Astrocyte (in vitro differentiated cells and primary cell): ENCODE data around the gene C5orf63. TPM values are rescaled to one million over a fixed set of nuclear protein-coding genes. Genes with fewer than 3 reads are reported as not detected.

Source experiments
- DNase-seq: peaks from one replicate; pipeline ENCODE4 v3.0.0-alpha.2; 2010; ENCODE audit warnings: low read depth
- FAIRE-seq: peaks from 2 replicates; lab custom pipeline; 2011; peaks lifted over from hg19 to GRCh38; lab: Jason Lieb, UNC
- H2AFZ ChIP-seq: 2 replicates; pipeline ENCODE4 v1.6.0; 2012; ENCODE audit warnings: low read depth, low read length, inconsistent platforms
- H3K27ac ChIP-seq: 2 replicates; pipeline ENCODE4 v1.5.1; 2011; ENCODE audit warnings: low read depth, low read length, inconsistent platforms
- H3K27me3 ChIP-seq: 2 replicates; pipeline ENCODE4 v1.6.0; 2011; ENCODE audit warnings: low read length, inconsistent platforms; ENCODE audit not compliant: insufficient read depth
- H3K36me3 ChIP-seq: 2 replicates; pipeline ENCODE4 v1.5.1; 2011; ENCODE audit warnings: low read length, inconsistent platforms; ENCODE audit not compliant: insufficient read depth
- H3K4me1 ChIP-seq: 2 replicates; pipeline ENCODE4 v1.5.1; 2011; ENCODE audit warnings: low read length, inconsistent platforms; ENCODE audit not compliant: insufficient read depth
- H3K4me2 ChIP-seq: 2 replicates; pipeline ENCODE4 v1.6.0; 2012; ENCODE audit warnings: low read length, inconsistent platforms
- H3K4me3 ChIP-seq: 2 replicates; pipeline ENCODE4 v1.5.1; 2011; ENCODE audit warnings: low read depth, mild to moderate bottlenecking, low read length, inconsistent platforms; ENCODE audit not compliant: insufficient read depth
- H3K79me2 ChIP-seq: 2 replicates; pipeline ENCODE4 v1.6.0; 2012; ENCODE audit warnings: mild to moderate bottlenecking, low read length, inconsistent platforms; ENCODE audit not compliant: insufficient read depth
- H3K9ac ChIP-seq: 2 replicates; pipeline ENCODE4 v1.6.0; 2012; ENCODE audit warnings: mild to moderate bottlenecking, low read length, inconsistent platforms
- H3K9me3 ChIP-seq: 2 replicates; pipeline ENCODE4 v1.5.1; 2012; ENCODE audit warnings: low read depth, mild to moderate bottlenecking, low read length, inconsistent platforms; ENCODE audit not compliant: insufficient read depth
- H4K20me1 ChIP-seq: 2 replicates; pipeline ENCODE4 v1.6.0; 2012; ENCODE audit warnings: low read length, inconsistent platforms; ENCODE audit not compliant: insufficient read depth
- H3K27ac Mint-ChIP-seq: one replicate; pipeline ENCODE4 v1.8.0; 2021; ENCODE audit warnings: mild to moderate bottlenecking, mixed read lengths; ENCODE audit not compliant: unreplicated experiment
- H3K27me3 Mint-ChIP-seq: one replicate; pipeline ENCODE4 v1.8.0; 2021; ENCODE audit warnings: low read depth, mixed read lengths; ENCODE audit not compliant: unreplicated experiment
- H3K36me3 Mint-ChIP-seq: one replicate; pipeline ENCODE4 v1.8.0; 2021; ENCODE audit warnings: low read depth, mixed read lengths; ENCODE audit not compliant: unreplicated experiment
- H3K4me1 Mint-ChIP-seq: one replicate; pipeline ENCODE4 v1.8.0; 2021; ENCODE audit warnings: low read depth, mixed read lengths; ENCODE audit not compliant: unreplicated experiment
- H3K4me3 Mint-ChIP-seq: one replicate; pipeline ENCODE4 v1.8.0; 2021; ENCODE audit warnings: mild to moderate bottlenecking, moderate library complexity, mixed read lengths; ENCODE audit not compliant: unreplicated experiment
- H3K9me3 Mint-ChIP-seq: one replicate; pipeline ENCODE4 v1.8.0; 2021; ENCODE audit warnings: mild to moderate bottlenecking, mixed read lengths; ENCODE audit not compliant: unreplicated experiment
- CTCF ChIP-seq: IDR thresholded peaks from 2 replicates; pipeline ENCODE4 v1.5.1; 2011; ENCODE audit warnings: low read depth, mild to moderate bottlenecking, inconsistent platforms, low read length, moderate library complexity; ENCODE audit not compliant: insufficient read depth
- EZH2 ChIP-seq: IDR thresholded peaks from 2 replicates; pipeline ENCODE4 v1.6.1; 2012; ENCODE audit warnings: mild to moderate bottlenecking, low read length, inconsistent platforms; ENCODE audit not compliant: insufficient read depth
- total RNA-seq: library from RNA; stranded (reverse); gene quantifications from 2 replicates; pipeline ENCODE4 v1.2.1, GENCODE V29; 2021

Gene C5orf63
- total RNA-seq, 1 donor from 2014 or later: 0.36 TPM

GRCh38 chr5:127015716-127016115 is 57.6 kb downstream of the C5orf63 start:
- Histone ChIP-seq H3K27me3 (no peaks in the 10 kb centered on the region), H3K79me2 (no peaks in the 10 kb centered on the region)

GRCh38 chr5:127014573-127014972 is 58.7 kb downstream of the C5orf63 start:
- Mint-ChIP-seq H3K4me1 (peaks cover 27% of the 10 kb centered on the region), H3K9me3 (no peaks in the 10 kb centered on the region), H3K36me3 (peaks cover 2% of the 10 kb centered on the region), H3K27me3 (no peaks in the 10 kb centered on the region), H3K27ac (no peak overlapping the region), H3K4me3 (no peak overlapping the region)
- Histone ChIP-seq H3K9ac (no peak overlapping the region), H3K36me3 (no peaks in the 10 kb centered on the region), H3K9me3 (no peaks in the 10 kb centered on the region), H3K4me1 (peaks cover 25% of the 10 kb centered on the region), H4K20me1 (no peaks in the 10 kb centered on the region), H3K4me3 (no peak overlapping the region), H3K79me2 (no peaks in the 10 kb centered on the region), H3K27me3 (no peaks in the 10 kb centered on the region), H3K4me2 (no peak overlapping the region), H2AFZ (no peak overlapping the region), H3K27ac (no peak overlapping the region)
- TF ChIP-seq CTCF (no peak), EZH2 (no peak)
- no peak for FAIRE-seq
- no peak for DNase-seq

More at GRCh38 chr5:127015716-127016115, 57.6 kb downstream of the C5orf63 start:
- Mint-ChIP-seq H3K36me3 (peaks cover 2% of the 10 kb centered on the region), H3K4me3 (no peak overlapping the region), H3K27ac (no peak overlapping the region), H3K27me3 (no peaks in the 10 kb centered on the region), H3K9me3 (no peaks in the 10 kb centered on the region), H3K4me1 (peaks cover 25% of the 10 kb centered on the region)
- TF ChIP-seq CTCF (no peak), EZH2 (no peak)
- no peaks in the 10 kb centered on the region for H3K9me3 ChIP-seq
- no peaks in the 10 kb centered on the region for H3K36me3 ChIP-seq
- no peak overlapping the region for H3K4me2 ChIP-seq
- H3K4me3 ChIP-seq: no peak overlapping the region
- FAIRE-seq (no peak), DNase-seq (no peak)
- H3K4me1 ChIP-seq: peaks cover 19% of the 10 kb centered on the region
- H2AFZ ChIP-seq: no peak overlapping the region
- H3K9ac ChIP-seq: no peak overlapping the region
- no peaks in the 10 kb centered on the region for H4K20me1 ChIP-seq
- H3K27ac ChIP-seq: no peak overlapping the region

GRCh38 chr5:127013407-127013806 is 59.9 kb downstream of the C5orf63 start:
- Histone ChIP-seq H3K36me3 (no peaks in the 10 kb centered on the region), H2AFZ (peak overlapping the region; percentile 3), H4K20me1 (no peaks in the 10 kb centered on the region), H3K9me3 (no peaks in the 10 kb centered on the region), H3K27me3 (no peaks in the 10 kb centered on the region), H3K79me2 (no peaks in the 10 kb centered on the region), H3K4me3 (no peak overlapping the region), H3K9ac (no peak overlapping the region), H3K4me2 (peak overlapping the region; percentile 64), H3K27ac (no peak overlapping the region), H3K4me1 (peaks cover 25% of the 10 kb centered on the region)
- peaks cover 27% of the 10 kb centered on the region for H3K4me1 Mint-ChIP-seq
- no peak for FAIRE-seq
- peak overlapping the region; percentile 8 for H3K27ac Mint-ChIP-seq
- TF ChIP-seq EZH2 (no peak), CTCF (no peak)
- H3K4me3 Mint-ChIP-seq: no peak overlapping the region
- H3K36me3 Mint-ChIP-seq: peaks cover 2% of the 10 kb centered on the region
- H3K9me3 Mint-ChIP-seq: no peaks in the 10 kb centered on the region
- DNase-seq: no peak
- no peaks in the 10 kb centered on the region for H3K27me3 Mint-ChIP-seq
